ENCODE measurements around the gene PDHX.

The PDHX gene

GRCh38 chr11:34916015-34916842 lies at the start of gene PDHX, which contains the start of gene APIP:
TSS of gene PDHX (plus strand) at chr11:34916618. CDS start at chr11:34916656, 38 bp downstream.
TSS of gene APIP (minus strand) at chr11:34916379. CDS start at chr11:34916284, 95 bp downstream.
- Histone ChIP-seq H3K27ac (ENCODE audit: low read length) (peak within 1 kb of the TSS; percentile 95), H3K36me3 (ENCODE audit: control insufficient read depth in 1 of 2, insufficient read depth in 2 of 2, low read length in 2 of 2) (peaks cover 0 to 7% of the 10 kb centered on the region in 2 donors), H3K4me1 (ENCODE audit: control insufficient read depth in 1 of 2, insufficient read depth in 2 of 2, low read length in 2 of 2) (peaks cover 0 to 23% of the 10 kb centered on the region in 2 donors), H3K4me3 (ENCODE audit: low read depth in 1 of 2, low read length in 2 of 2) (peak within 1 kb of the TSS; percentile 85 to 95), H3K27me3 (ENCODE audit: low read depth, low read length) (no peaks in the 10 kb centered on the region), H3K9me3 (ENCODE audit: control insufficient read depth in 1 of 2, low read length in 2 of 2) (no peaks in the 10 kb centered on the region)

- Histone ChIP-seq H3K4me1 (ENCODE audit: control insufficient read depth in 1 of 2, insufficient read depth in 2 of 2, low read length in 2 of 2) (no peaks in the 10 kb centered on the region), H3K4me3 (ENCODE audit: low read depth in 1 of 2, low read length in 2 of 2) (no peak overlapping the region), H3K9me3 (ENCODE audit: control insufficient read depth in 1 of 2, low read length in 2 of 2) (no peaks in the 10 kb centered on the region), H3K27ac (ENCODE audit: low read length) (no peak overlapping the region), H3K36me3 (ENCODE audit: control insufficient read depth in 1 of 2, insufficient read depth in 2 of 2, low read length in 2 of 2) (no peaks in the 10 kb centered on the region), H3K27me3 (ENCODE audit: low read depth, low read length) (no peaks in the 10 kb centered on the region)
Observed at GRCh38 chr11:34869425-34869824, 47.0 kb upstream of the PDHX start.

GRCh38 chr11:34870548-34871196 lies 45.7 kb upstream of the PDHX start:
- Histone ChIP-seq H3K27me3 (ENCODE audit: low read depth, low read length) (no peaks in the 10 kb centered on the region), H3K9me3 (ENCODE audit: control insufficient read depth in 1 of 2, low read length in 2 of 2) (no peaks in the 10 kb centered on the region)

GRCh38 chr11:34874202-34874601 lies 42.2 kb upstream of the PDHX start:
- Histone ChIP-seq H3K27me3 (ENCODE audit: low read depth, low read length) (no peaks in the 10 kb centered on the region), H3K4me3 (ENCODE audit: low read depth in 1 of 2, low read length in 2 of 2) (no peak overlapping the region), H3K4me1 (ENCODE audit: control insufficient read depth in 1 of 2, insufficient read depth in 2 of 2, low read length in 2 of 2) (no peaks in the 10 kb centered on the region), H3K36me3 (ENCODE audit: control insufficient read depth in 1 of 2, insufficient read depth in 2 of 2, low read length in 2 of 2) (no peaks in the 10 kb centered on the region), H3K9me3 (ENCODE audit: control insufficient read depth in 1 of 2, low read length in 2 of 2) (no peaks in the 10 kb centered on the region), H3K27ac (ENCODE audit: low read length) (no peak overlapping the region)

More at GRCh38 chr11:34870548-34871196, 45.7 kb upstream of the PDHX start:
- Histone ChIP-seq H3K36me3 (ENCODE audit: control insufficient read depth in 1 of 2, insufficient read depth in 2 of 2, low read length in 2 of 2) (no peaks in the 10 kb centered on the region), H3K4me1 (ENCODE audit: control insufficient read depth in 1 of 2, insufficient read depth in 2 of 2, low read length in 2 of 2) (no peaks in the 10 kb centered on the region), H3K4me3 (ENCODE audit: low read depth in 1 of 2, low read length in 2 of 2) (no peak overlapping the region), H3K27ac (ENCODE audit: low read length) (no peak overlapping the region)

DNA sequence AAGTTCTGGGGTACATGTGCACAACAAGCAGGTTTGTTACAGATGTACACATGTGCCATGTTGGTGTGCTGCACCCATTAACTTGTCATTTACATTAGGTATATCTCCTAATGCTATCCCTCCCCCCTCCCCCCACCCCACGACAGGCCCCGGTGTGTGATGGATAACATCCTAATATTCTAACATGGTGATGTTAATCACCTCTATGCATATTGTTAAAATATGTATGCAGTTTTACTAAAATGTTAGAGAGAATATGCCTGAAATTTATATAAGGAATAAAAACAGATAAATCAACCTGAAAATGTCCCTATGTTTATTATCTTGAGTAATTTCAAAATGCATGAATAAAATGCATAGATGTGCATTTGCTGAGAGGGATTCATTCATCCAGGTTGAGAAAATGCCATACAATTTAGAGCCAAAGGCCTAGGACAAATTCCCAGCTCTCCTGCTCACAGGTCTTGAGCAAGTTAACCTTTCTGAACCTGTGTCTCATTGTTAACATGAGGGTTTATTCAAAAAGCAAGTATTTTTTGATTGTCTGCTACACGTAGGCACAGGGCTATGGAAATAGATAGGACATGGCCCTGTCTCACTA lies 38.9 kb upstream of the PDHX start:
- H3K9me3 ChIP-seq (ENCODE audit: control insufficient read depth in 1 of 2, low read length in 2 of 2), result no peaks in the 10 kb centered on the region
- no peak overlapping the region for H3K27ac ChIP-seq (ENCODE audit: low read length)
- H3K27me3 ChIP-seq (ENCODE audit: low read depth, low read length), result no peaks in the 10 kb centered on the region
- no peaks in the 10 kb centered on the region for H3K4me1 ChIP-seq (ENCODE audit: control insufficient read depth in 1 of 2, insufficient read depth in 2 of 2, low read length in 2 of 2)
- peaks cover 0 to 9% of the 10 kb centered on the region in 2 donors for H3K36me3 ChIP-seq (ENCODE audit: control insufficient read depth in 1 of 2, insufficient read depth in 2 of 2, low read length in 2 of 2)
- H3K4me3 ChIP-seq (ENCODE audit: low read depth in 1 of 2, low read length in 2 of 2), result no peak overlapping the region

GRCh38 chr11:34881900-34882299 lies 34.5 kb upstream of the PDHX start:
- H3K9me3 ChIP-seq (ENCODE audit: control insufficient read depth in 1 of 2, low read length in 2 of 2), result no peaks in the 10 kb centered on the region
- H3K27me3 ChIP-seq (ENCODE audit: low read depth, low read length), result no peaks in the 10 kb centered on the region
- no peak overlapping the region for H3K4me3 ChIP-seq (ENCODE audit: low read depth in 1 of 2, low read length in 2 of 2)
- peaks cover 7 to 24% of the 10 kb centered on the region in 2 donors for H3K36me3 ChIP-seq (ENCODE audit: control insufficient read depth in 1 of 2, insufficient read depth in 2 of 2, low read length in 2 of 2)
- no peaks in the 10 kb centered on the region for H3K4me1 ChIP-seq (ENCODE audit: control insufficient read depth in 1 of 2, insufficient read depth in 2 of 2, low read length in 2 of 2)
- H3K27ac ChIP-seq (ENCODE audit: low read length), result no peak overlapping the region

- Histone ChIP-seq H3K4me3 (ENCODE audit: low read depth in 1 of 2, low read length in 2 of 2) (no peak overlapping the region), H3K27me3 (ENCODE audit: low read depth, low read length) (no peaks in the 10 kb centered on the region), H3K36me3 (ENCODE audit: control insufficient read depth in 1 of 2, insufficient read depth in 2 of 2, low read length in 2 of 2) (peaks cover 17 to 32% of the 10 kb centered on the region in 2 donors), H3K27ac (ENCODE audit: low read length) (no peak overlapping the region), H3K9me3 (ENCODE audit: control insufficient read depth in 1 of 2, low read length in 2 of 2) (no peaks in the 10 kb centered on the region), H3K4me1 (ENCODE audit: control insufficient read depth in 1 of 2, insufficient read depth in 2 of 2, low read length in 2 of 2) (no peaks in the 10 kb centered on the region)
Observed at GRCh38 chr11:34886609-34887008, 29.8 kb upstream of the PDHX start.

DNA sequence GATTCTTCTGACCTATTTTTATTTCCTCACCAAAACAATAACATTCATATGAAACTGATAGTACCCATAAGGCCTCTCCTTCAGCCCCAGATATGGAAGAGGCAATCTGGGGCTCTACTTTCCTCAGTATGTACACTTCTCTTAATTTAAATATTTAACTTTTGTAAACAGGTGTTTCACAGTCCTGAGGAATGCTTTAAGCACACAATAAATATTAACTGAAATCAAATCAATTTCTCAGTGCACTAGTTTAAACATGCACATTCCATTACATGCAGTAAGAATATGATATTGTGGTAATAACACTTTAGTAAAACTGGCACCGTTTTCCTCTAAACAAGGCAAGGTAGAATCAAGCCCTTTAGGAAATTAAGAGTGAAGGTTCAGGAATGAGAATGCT lies 29.2 kb upstream of the PDHX start:
- H3K36me3 ChIP-seq (ENCODE audit: control insufficient read depth in 1 of 2, insufficient read depth in 2 of 2, low read length in 2 of 2), result peaks cover 17 to 27% of the 10 kb centered on the region in 2 donors
- no peak overlapping the region for H3K27ac ChIP-seq (ENCODE audit: low read length)
- no peak overlapping the region for H3K4me3 ChIP-seq (ENCODE audit: low read depth in 1 of 2, low read length in 2 of 2)
- no peaks in the 10 kb centered on the region for H3K9me3 ChIP-seq (ENCODE audit: control insufficient read depth in 1 of 2, low read length in 2 of 2)
- no peaks in the 10 kb centered on the region for H3K27me3 ChIP-seq (ENCODE audit: low read depth, low read length)
- H3K4me1 ChIP-seq (ENCODE audit: control insufficient read depth in 1 of 2, insufficient read depth in 2 of 2, low read length in 2 of 2), result no peaks in the 10 kb centered on the region

- Histone ChIP-seq H3K36me3 (ENCODE audit: control insufficient read depth in 1 of 2, insufficient read depth in 2 of 2, low read length in 2 of 2) (peaks cover 14 to 20% of the 10 kb centered on the region in 2 donors), H3K9me3 (ENCODE audit: control insufficient read depth in 1 of 2, low read length in 2 of 2) (no peaks in the 10 kb centered on the region), H3K4me3 (ENCODE audit: low read depth in 1 of 2, low read length in 2 of 2) (no peak overlapping the region), H3K27ac (ENCODE audit: low read length) (no peak overlapping the region), H3K4me1 (ENCODE audit: control insufficient read depth in 1 of 2, insufficient read depth in 2 of 2, low read length in 2 of 2) (no peaks in the 10 kb centered on the region), H3K27me3 (ENCODE audit: low read depth, low read length) (no peaks in the 10 kb centered on the region)
Observed at GRCh38 chr11:34890089-34890488, 26.3 kb upstream of the PDHX start.

DNA sequence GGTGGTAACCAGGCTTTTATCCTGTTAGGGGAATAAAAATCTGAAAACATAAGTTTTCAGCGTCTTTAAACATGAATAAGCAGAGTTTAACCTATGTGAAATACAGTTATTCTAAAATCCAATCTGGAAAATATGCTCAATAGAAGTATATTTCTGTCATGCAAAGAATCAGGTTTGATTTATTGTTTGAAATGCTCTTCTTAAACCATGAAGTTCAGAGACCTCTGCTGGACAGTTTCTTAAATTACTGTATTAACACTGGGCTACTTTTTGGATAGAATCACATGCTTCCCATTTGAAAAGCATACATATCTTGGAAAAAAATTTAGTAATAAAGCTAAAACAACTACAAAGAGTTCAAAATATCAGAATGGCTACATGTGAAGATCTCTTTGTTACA lies 25.6 kb upstream of the PDHX start:
- H3K27me3 ChIP-seq (ENCODE audit: low read depth, low read length), result no peaks in the 10 kb centered on the region
- no peaks in the 10 kb centered on the region for H3K9me3 ChIP-seq (ENCODE audit: control insufficient read depth in 1 of 2, low read length in 2 of 2)
- no peaks in the 10 kb centered on the region for H3K4me1 ChIP-seq (ENCODE audit: control insufficient read depth in 1 of 2, insufficient read depth in 2 of 2, low read length in 2 of 2)
- no peak overlapping the region for H3K4me3 ChIP-seq (ENCODE audit: low read depth in 1 of 2, low read length in 2 of 2)
- peaks cover 14 to 20% of the 10 kb centered on the region in 2 donors for H3K36me3 ChIP-seq (ENCODE audit: control insufficient read depth in 1 of 2, insufficient read depth in 2 of 2, low read length in 2 of 2)
- no peak overlapping the region for H3K27ac ChIP-seq (ENCODE audit: low read length)

- H3K4me3 ChIP-seq (ENCODE audit: low read depth in 1 of 2, low read length in 2 of 2), result no peak overlapping the region
- H3K27me3 ChIP-seq (ENCODE audit: low read depth, low read length), result no peaks in the 10 kb centered on the region
- no peaks in the 10 kb centered on the region for H3K4me1 ChIP-seq (ENCODE audit: control insufficient read depth in 1 of 2, insufficient read depth in 2 of 2, low read length in 2 of 2)
- no peak overlapping the region for H3K27ac ChIP-seq (ENCODE audit: low read length)
- H3K9me3 ChIP-seq (ENCODE audit: control insufficient read depth in 1 of 2, low read length in 2 of 2), result no peaks in the 10 kb centered on the region
- peaks cover 13 to 17% of the 10 kb centered on the region in 2 donors for H3K36me3 ChIP-seq (ENCODE audit: control insufficient read depth in 1 of 2, insufficient read depth in 2 of 2, low read length in 2 of 2)
Observed at GRCh38 chr11:34891611-34892010, 24.8 kb upstream of the PDHX start.
